ENCODE results near the gene HLA-DMB. TPM values are rescaled to one million over a fixed set of nuclear protein-coding genes. Genes with fewer than 3 reads are reported as not detected.
A peak's percentile ranks its signal among the peaks of the same experiment; 100 is the strongest.

HLA-DMB gene
- total RNA-seq, 2 experiments from 2014 or later, result 19.1 to 20.0 TPM

GRCh38 chr6:32970413-32971241 lies 29.8 kb upstream of the HLA-DMB start:
- H3K27ac Mint-ChIP-seq, result peak overlapping the region; percentile 98
- CTCF ChIA-PET, result interaction anchor here (0.9 to 13.5 kb wide), 11 partner anchors 10 to 301 kb away, joined by 3 to 259 read pairs (median 21); partner anchors contain the start of genes HLA-DMA, HLA-DPA1, PSMB9 and RPS18
- H3K27me3 Mint-ChIP-seq, result no peaks in the 10 kb centered on the region
- H3K36me3 Mint-ChIP-seq (ENCODE audit: low read depth), result peaks cover 65% of the 10 kb centered on the region
- H3K4me1 Mint-ChIP-seq, result peaks cover 26% of the 10 kb centered on the region
- no peaks in the 10 kb centered on the region for H3K9me3 Mint-ChIP-seq
- POLR2A ChIA-PET, result interaction anchor here (0.6 to 17.7 kb wide), 36 partner anchors 14 to 1429 kb away, joined by 3 to 656 read pairs (median 7); partner anchors contain the start of genes B3GALT4, DDX39B, DXO and GPSM3
- H3K4me3 Mint-ChIP-seq, result peak overlapping the region; percentile 97
- DNase-seq, result peak; percentile 83

GRCh38 chr6:32969685-32970412 lies 29.0 kb upstream of the HLA-DMB start:
- Mint-ChIP-seq H3K4me1 (peaks cover 24% of the 10 kb centered on the region), H3K27ac (peak overlapping the region; percentile 98), H3K4me3 (peak overlapping the region; percentile 97), H3K36me3 (ENCODE audit: low read depth) (peaks cover 57% of the 10 kb centered on the region), H3K9me3 (no peaks in the 10 kb centered on the region), H3K27me3 (no peaks in the 10 kb centered on the region)
- CTCF ChIA-PET, result interaction anchor here (0.9 to 13.5 kb wide), 8 partner anchors 15 to 130 kb away, joined by 3 to 259 read pairs (median 28); partner anchors contain the start of genes HLA-DMA, HLA-DMB, PSMB9 and TAP1
- POLR2A ChIA-PET, result interaction anchor here (0.7 to 17.7 kb wide), 21 partner anchors 7 to 779 kb away, joined by 3 to 656 read pairs (median 21); partner anchors contain the start of genes B3GALT4, GPSM3, HLA-DMA and HLA-DMB
- DNase-seq, result peak; percentile 78

- no peaks in the 10 kb centered on the region for H3K9me3 Mint-ChIP-seq
- DNase-seq, result peak; percentile 71
- CTCF ChIA-PET, result interaction anchor here (0.9 to 13.5 kb wide), 11 partner anchors 12 to 774 kb away, joined by 3 to 259 read pairs (median 20); partner anchors contain the start of genes HLA-DMA, HLA-DMB and TAP2
- H3K27ac Mint-ChIP-seq, result peak overlapping the region; percentile 98
- peaks cover 50% of the 10 kb centered on the region for H3K36me3 Mint-ChIP-seq (ENCODE audit: low read depth)
- H3K4me3 Mint-ChIP-seq, result peak overlapping the region; percentile 97
- POLR2A ChIA-PET, result interaction anchor here (0.7 to 17.7 kb wide), 19 partner anchors 8 to 777 kb away, joined by 3 to 656 read pairs (median 19); partner anchors contain the start of genes GPSM3, HLA-DMA, HLA-DMB and HLA-DPA1
- peaks cover 24% of the 10 kb centered on the region for H3K4me1 Mint-ChIP-seq
- H3K27me3 Mint-ChIP-seq, result no peaks in the 10 kb centered on the region
Measured at GRCh38 chr6:32968867-32969684, 28.2 kb upstream of the HLA-DMB start.

- H3K4me3 Mint-ChIP-seq, result peak within 1 kb of the TSS; percentile 97
- peak; percentile 97 for DNase-seq
- H3K4me1 Mint-ChIP-seq, result peaks cover 27% of the 10 kb centered on the region
- peak within 1 kb of the TSS; percentile 98 for H3K27ac Mint-ChIP-seq
- peaks cover 42% of the 10 kb centered on the region for H3K36me3 Mint-ChIP-seq (ENCODE audit: low read depth)
- H3K9me3 Mint-ChIP-seq, result no peaks in the 10 kb centered on the region
- H3K27me3 Mint-ChIP-seq, result no peaks in the 10 kb centered on the region
- POLR2A ChIA-PET, result interaction anchor here (0.7 to 17.7 kb wide), 19 partner anchors 8 to 1228 kb away, joined by 3 to 656 read pairs (median 19); partner anchors contain the start of genes GPSM3, HLA-DMA, HLA-DMB and HLA-DPA1
- CTCF ChIA-PET, result interaction anchor here (0.7 to 13.5 kb wide), 16 partner anchors 12 to 773 kb away, joined by 3 to 259 read pairs (median 6); partner anchors contain the start of genes HLA-DMA, HLA-DMB and TAP2
Measured at GRCh38 chr6:32968093-32968866, 27.5 kb upstream of the HLA-DMB start, which contains the start of gene BRD2. BRD2 (plus strand) TSS chr6:32968594; CDS start chr6:32972899, 4,305 bp downstream.

- H3K9me3 Mint-ChIP-seq, result no peaks in the 10 kb centered on the region
- H3K36me3 Mint-ChIP-seq (ENCODE audit: low read depth), result peaks cover 33% of the 10 kb centered on the region
- H3K4me3 Mint-ChIP-seq, result peak overlapping the region; percentile 97
- H3K4me1 Mint-ChIP-seq, result peaks cover 29% of the 10 kb centered on the region
- H3K27ac Mint-ChIP-seq, result peak overlapping the region; percentile 98
- ChIA-PET CTCF (interaction anchor here (0.6 to 13.5 kb wide), 17 partner anchors 14 to 339 kb away, joined by 3 to 259 read pairs (median 6); partner anchors contain the start of genes HLA-DMA, HLA-DMB, PSMB9 and TAP2), POLR2A (interaction anchor here (0.7 to 17.7 kb wide), 18 partner anchors 7 to 1227 kb away, joined by 3 to 656 read pairs (median 20); partner anchors contain the start of genes HLA-DMA, HLA-DMB, HLA-DPA1 and PSMB8)
- peak; percentile 42 for DNase-seq
- H3K27me3 Mint-ChIP-seq, result no peaks in the 10 kb centered on the region
Measured at GRCh38 chr6:32967151-32968091, 26.6 kb upstream of the HLA-DMB start.

GRCh38 chr6:32964776-32965175 lies 23.9 kb upstream of the HLA-DMB start:
- peaks cover 38% of the 10 kb centered on the region for H3K4me1 Mint-ChIP-seq
- CTCF ChIA-PET, result interaction anchor here (1.2 to 13.5 kb wide), 5 partner anchors 11 to 126 kb away, joined by 4 to 259 read pairs (median 41); partner anchors contain the start of genes HLA-DMA and TAP2
- no peaks in the 10 kb centered on the region for H3K9me3 Mint-ChIP-seq
- POLR2A ChIA-PET, result interaction anchor here (1.7 to 17.7 kb wide), 3 partner anchors 10 to 70 kb away, joined by 5 to 538 read pairs (median 179); partner anchors contain the start of gene HLA-DMA
- H3K4me3 Mint-ChIP-seq, result no peak overlapping the region
- H3K27ac Mint-ChIP-seq, result no peak overlapping the region
- H3K36me3 Mint-ChIP-seq (ENCODE audit: low read depth), result peaks cover 14% of the 10 kb centered on the region
- H3K27me3 Mint-ChIP-seq, result no peaks in the 10 kb centered on the region
- DNase-seq, result no peak

GRCh38 chr6:32963866-32964265 lies 23.0 kb upstream of the HLA-DMB start:
- no peaks in the 10 kb centered on the region for H3K9me3 Mint-ChIP-seq
- no peak for DNase-seq
- peaks cover 38% of the 10 kb centered on the region for H3K4me1 Mint-ChIP-seq
- CTCF ChIA-PET, result interaction anchor here (0.9 to 4.0 kb wide), 6 partner anchors 8 to 125 kb away, joined by 3 to 48 read pairs (median 6); partner anchors contain the start of genes HLA-DMA and TAP2
- no peaks in the 10 kb centered on the region for H3K27me3 Mint-ChIP-seq
- peaks cover 13% of the 10 kb centered on the region for H3K36me3 Mint-ChIP-seq (ENCODE audit: low read depth)
- POLR2A ChIA-PET, result interaction anchor here (0.7 to 17.7 kb wide), 7 partner anchors 9 to 883 kb away, joined by 3 to 538 read pairs (median 5); partner anchors contain the start of gene HLA-DMA
- no peak overlapping the region for H3K27ac Mint-ChIP-seq
- H3K4me3 Mint-ChIP-seq, result no peak overlapping the region

GRCh38 chr6:32962213-32962826 lies 21.5 kb upstream of the HLA-DMB start:
- Mint-ChIP-seq H3K9me3 (no peaks in the 10 kb centered on the region), H3K4me3 (no peak overlapping the region), H3K27me3 (no peaks in the 10 kb centered on the region), H3K4me1 (peaks cover 36% of the 10 kb centered on the region), H3K27ac (no peak overlapping the region), H3K36me3 (ENCODE audit: low read depth) (peaks cover 8% of the 10 kb centered on the region)
- no peak for DNase-seq
- POLR2A ChIA-PET, result interaction anchor here (2.0 to 17.7 kb wide), 4 partner anchors 9 to 17 kb away, joined by 5 to 538 read pairs (median 26); partner anchors contain the start of gene HLA-DMA
- CTCF ChIA-PET, result interaction anchor here (1.3 to 4.0 kb wide), 3 partner anchors 9 to 29 kb away, joined by 6 to 48 read pairs (median 10); partner anchors contain the start of gene HLA-DMA

- DNase-seq, result no peak
- Mint-ChIP-seq H3K27ac (no peak overlapping the region), H3K27me3 (no peaks in the 10 kb centered on the region), H3K4me1 (peaks cover 21% of the 10 kb centered on the region), H3K9me3 (no peaks in the 10 kb centered on the region), H3K36me3 (ENCODE audit: low read depth) (peaks cover 6% of the 10 kb centered on the region), H3K4me3 (no peak overlapping the region)
- ChIA-PET CTCF (interaction anchor here (1.0 to 4.0 kb wide), 2 partner anchors 7 to 11 kb away, joined by 3 to 48 read pairs; partner anchors contain the start of gene HLA-DMA), POLR2A (interaction anchor here (1.8 to 17.7 kb wide), 3 partner anchors 7 to 12 kb away, joined by 3 to 538 read pairs (median 17); partner anchors contain the start of gene HLA-DMA)
Measured at GRCh38 chr6:32960563-32960962, 19.7 kb upstream of the HLA-DMB start.

All from activated CD4-positive, alpha-beta memory T cell treated with anti-CD3 and anti-CD28 coated beads, Interleukin-2, amount 10 ng/mL, durations not matched to agents 7 days and 5 days (primary cell).